Activated B cell treated with CpG ODN at 0.5 μM for 24 hours (primary cell): ENCODE measurements around the gene NAALADL2. TPM values are rescaled to one million over a fixed set of nuclear protein-coding genes. Genes with fewer than 3 reads are reported as not detected.

Experiments used
- ATAC-seq: fragments of 200-7000 bp; cut with Tn5 transposase; one replicate; pipeline ENCODE4 v1.10.0; 2021; ENCODE audit warnings: low read depth, mild to moderate bottlenecking, moderate library complexity
- CTCF ChIA-PET: fragments of 350-600 bp; sonication (Branson Sonifier 250); formaldehyde crosslinking; loops from one replicate; lab custom pipeline; 2021; ENCODE audit warnings: antibody characterized with exemption; lab: Charles Lee
- POLR2A ChIA-PET: fragments of 350-600 bp; sonication (Branson Sonifier 250); formaldehyde crosslinking; loops from one replicate; lab custom pipeline; 2021; ENCODE audit warnings: antibody characterized with exemption; lab: Charles Lee
- DNase-seq: peaks from one replicate; pipeline ENCODE4 v3.0.0; 2022
- H3K27ac Mint-ChIP-seq: one replicate; pipeline ENCODE4 v1.8.0; 2020; ENCODE audit warnings: mixed read lengths
- H3K27me3 Mint-ChIP-seq: one replicate; pipeline ENCODE4 v1.8.0; 2021; ENCODE audit warnings: mixed read lengths
- H3K36me3 Mint-ChIP-seq: one replicate; pipeline ENCODE4 v1.8.0; 2021; ENCODE audit warnings: low read depth, mixed read lengths
- H3K4me1 Mint-ChIP-seq: one replicate; pipeline ENCODE4 v1.8.0; 2021; ENCODE audit warnings: mixed read lengths
- H3K4me3 Mint-ChIP-seq: one replicate; pipeline ENCODE4 v1.8.0; 2020; ENCODE audit warnings: mild to moderate bottlenecking, mixed read lengths
- H3K9me3 Mint-ChIP-seq: one replicate; pipeline ENCODE4 v1.8.0; 2020; ENCODE audit warnings: mixed read lengths
- CTCF ChIP-seq: fragments of 200-600 bp; IDR thresholded peaks from one replicate; pipeline ENCODE4 v1.8.0; 2022; ENCODE audit warnings: antibody characterized with exemption, mild to moderate bottlenecking
- intact Hi-C: fragments of 100-400 bp; cut with micrococcal nuclease; formaldehyde crosslinking; loops from one replicate; pipeline ENCODE4 v1.15.1; 2024
- total RNA-seq: library from RNA; stranded (reverse); gene quantifications from 2 replicates; pipeline ENCODE4 v1.2.3, GENCODE V29; 2022

Gene NAALADL2
- total RNA-seq, 1 donor from 2014 or later, result not detected

- CTCF ChIA-PET, result no interaction called here
- no peaks in the 10 kb centered on the region for H3K27me3 Mint-ChIP-seq
- POLR2A ChIA-PET, result no interaction called here
- TF ChIP-seq CTCF, result no peak
- intact Hi-C loops, result no loop called here
- H3K4me3 Mint-ChIP-seq, result no peak overlapping the region
- no peaks in the 10 kb centered on the region for H3K4me1 Mint-ChIP-seq
- H3K36me3 Mint-ChIP-seq, result no peaks in the 10 kb centered on the region
- DNase-seq, result no peak
- peaks cover 3% of the 10 kb centered on the region for H3K9me3 Mint-ChIP-seq
- no peak overlapping the region for H3K27ac Mint-ChIP-seq
- ATAC-seq, result no peak
Measured at GRCh38 chr3:174951498-174952005, 92.4 kb downstream of the NAALADL2 start.

- ChIA-PET CTCF (no interaction called here), POLR2A (no interaction called here)
- no peaks in the 10 kb centered on the region for H3K4me1 Mint-ChIP-seq
- no peak overlapping the region for H3K4me3 Mint-ChIP-seq
- TF ChIP-seq CTCF, result no peak
- no peak for DNase-seq
- no peaks in the 10 kb centered on the region for H3K36me3 Mint-ChIP-seq
- H3K27me3 Mint-ChIP-seq, result no peaks in the 10 kb centered on the region
- no peak overlapping the region for H3K27ac Mint-ChIP-seq
- H3K9me3 Mint-ChIP-seq, result peaks cover 3% of the 10 kb centered on the region
- intact Hi-C loops, result no loop called here
- ATAC-seq, result no peak
Measured at GRCh38 chr3:174953068-174953467, 93.9 kb downstream of the NAALADL2 start.

GRCh38 chr3:174955513-174956016 lies 96.4 kb downstream of the NAALADL2 start:
- Mint-ChIP-seq H3K9me3 (peaks cover 3% of the 10 kb centered on the region), H3K36me3 (no peaks in the 10 kb centered on the region), H3K27me3 (no peaks in the 10 kb centered on the region), H3K4me3 (no peak overlapping the region), H3K4me1 (no peaks in the 10 kb centered on the region), H3K27ac (no peak overlapping the region)
- DNase-seq (no peak), ATAC-seq (no peak)
- no peak for TF ChIP-seq CTCF
- ChIA-PET CTCF (no interaction called here), POLR2A (no interaction called here)
- intact Hi-C loops, result no loop called here

- ChIA-PET POLR2A (no interaction called here), CTCF (no interaction called here)
- no peak for TF ChIP-seq CTCF
- Mint-ChIP-seq H3K9me3 (peaks cover 3% of the 10 kb centered on the region), H3K4me3 (no peak overlapping the region), H3K4me1 (no peaks in the 10 kb centered on the region), H3K27ac (no peak overlapping the region), H3K27me3 (no peaks in the 10 kb centered on the region), H3K36me3 (no peaks in the 10 kb centered on the region)
- DNase-seq, result no peak
- intact Hi-C loops, result no loop called here
- ATAC-seq, result no peak
Measured at GRCh38 chr3:174957081-174957480, 97.9 kb downstream of the NAALADL2 start.

- H3K9me3 Mint-ChIP-seq, result peaks cover 3% of the 10 kb centered on the region
- DNase-seq (no peak), ATAC-seq (no peak)
- ChIA-PET POLR2A (no interaction called here), CTCF (no interaction called here)
- H3K36me3 Mint-ChIP-seq, result no peaks in the 10 kb centered on the region
- H3K4me3 Mint-ChIP-seq, result no peak overlapping the region
- intact Hi-C loops, result no loop called here
- no peaks in the 10 kb centered on the region for H3K27me3 Mint-ChIP-seq
- no peak overlapping the region for H3K27ac Mint-ChIP-seq
- TF ChIP-seq CTCF, result no peak
- H3K4me1 Mint-ChIP-seq, result no peaks in the 10 kb centered on the region
Measured at GRCh38 chr3:174957551-174958001, 98.4 kb downstream of the NAALADL2 start.
